Nephron (organoid): ENCODE results near the gene SMU1.
A peak's percentile ranks its signal among the peaks of the same experiment; 100 is the strongest.

ENCODE experiments used
- H3K27ac Mint-ChIP-seq, 3 experiments: 2 replicates each; pipeline ENCODE4 v1.8.0; 2020; ENCODE audit warnings: mixed read lengths in 3 of 3, mild to moderate bottlenecking in 2 of 3, moderate library complexity in 1 of 3
- H3K27me3 Mint-ChIP-seq: 2 replicates; pipeline ENCODE4 v1.8.0; 2021; ENCODE audit warnings: low read depth, mild to moderate bottlenecking, moderate library complexity, mixed read lengths
- H3K36me3 Mint-ChIP-seq: 2 replicates; pipeline ENCODE4 v1.8.0; 2020; ENCODE audit warnings: low read depth, mixed read lengths
- H3K4me1 Mint-ChIP-seq: 2 replicates; pipeline ENCODE4 v1.8.0; 2020; ENCODE audit warnings: mixed read lengths
- H3K4me3 Mint-ChIP-seq, 3 experiments: 2 replicates each; pipeline ENCODE4 v1.8.0; 2020; ENCODE audit warnings: mild to moderate bottlenecking in 3 of 3, mixed read lengths in 3 of 3, moderate library complexity in 2 of 3
- H3K9me3 Mint-ChIP-seq: 2 replicates; pipeline ENCODE4 v1.8.0; 2020; ENCODE audit warnings: mixed read lengths
- CTCF ChIP-seq, 3 experiments: fragments of 200-600 bp; sonication (generic); IDR thresholded peaks; one replicate each; pipeline ENCODE4 v1.5.0; 2021; ENCODE audit warnings: antibody characterized with exemption in 3 of 3; ENCODE audit not compliant: unreplicated experiment in 3 of 3

SMU1 gene

DNA sequence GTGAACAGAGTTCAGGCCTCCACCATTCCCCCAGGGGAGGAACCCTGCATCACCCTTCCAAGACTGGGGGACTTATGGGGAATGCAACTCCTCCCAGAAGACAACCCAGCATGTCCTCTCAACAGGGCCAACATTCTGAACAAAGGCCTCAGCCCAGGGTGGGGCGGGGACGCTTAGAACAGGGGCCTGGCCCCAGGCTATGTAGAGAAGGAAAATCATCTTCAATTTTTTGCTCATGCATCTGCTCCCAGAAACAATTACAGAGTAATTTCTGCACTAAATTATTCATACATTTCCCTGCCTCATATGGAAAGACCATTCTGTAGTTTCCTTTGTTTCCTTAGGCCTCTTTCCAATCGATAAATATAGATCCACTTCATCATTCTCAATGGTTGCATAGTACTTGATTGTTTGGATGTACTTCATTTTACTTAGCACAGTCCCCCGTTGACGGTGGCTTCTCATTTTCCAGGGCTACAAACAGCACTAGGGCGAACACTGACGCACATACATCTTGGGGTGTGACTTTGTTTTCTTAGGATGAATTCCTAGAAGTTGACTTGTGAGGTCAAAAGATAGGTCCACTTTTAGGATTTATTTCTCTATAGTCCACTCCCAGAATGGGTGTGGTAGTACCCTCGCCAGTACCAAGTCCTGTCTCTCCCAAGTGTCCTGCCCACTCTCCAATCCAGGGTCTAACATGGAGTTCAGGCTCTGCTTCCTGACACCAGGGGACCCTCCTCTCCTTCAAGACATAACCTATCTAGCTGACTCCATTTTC is 27.2 kb upstream of the SMU1 start:
- Mint-ChIP-seq H3K4me3 (no peak overlapping the region), H3K4me1 (peaks cover 44% of the 10 kb centered on the region), H3K36me3 (no peaks in the 10 kb centered on the region), H3K27ac (peak overlapping the region in 2 of 3 experiments; percentile 88 to 91), H3K9me3 (no peaks in the 10 kb centered on the region), H3K27me3 (no peaks in the 10 kb centered on the region)
- no peak for TF ChIP-seq CTCF (IDR thresholded peaks at IDR 0.05; ENCODE audit: unreplicated experiment in 3 of 3)

DNA sequence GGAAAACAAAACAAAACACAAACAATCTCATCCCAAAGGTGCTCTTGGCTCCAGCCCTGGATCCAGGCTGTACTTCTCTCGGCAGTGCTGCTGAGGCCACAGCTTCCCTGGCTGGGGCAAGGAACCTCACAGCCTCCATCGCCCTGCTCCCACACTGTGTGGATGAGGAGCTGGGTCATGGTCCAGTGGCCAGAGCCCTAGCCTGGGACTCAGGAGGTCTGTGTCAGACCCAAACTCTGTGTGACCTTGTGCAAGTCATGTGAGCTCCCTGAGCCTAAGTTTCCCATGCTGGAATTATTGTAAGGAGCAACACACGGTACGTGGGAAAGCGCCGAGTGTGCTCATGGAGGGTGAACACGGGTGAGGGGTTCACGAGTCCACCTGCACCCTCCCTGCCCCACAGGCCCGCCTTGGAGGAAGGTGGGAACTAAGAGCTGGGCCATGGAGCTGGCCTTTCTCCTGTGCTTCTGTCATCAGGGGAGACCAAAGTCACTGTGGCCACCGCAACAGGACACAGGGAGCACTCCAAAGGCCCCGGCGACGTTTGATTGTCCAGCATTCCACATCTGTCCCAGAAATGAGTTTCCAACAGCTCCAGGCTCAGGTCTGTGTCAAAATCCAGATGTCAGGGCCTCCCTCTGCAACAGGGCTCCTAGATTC is 26.2 kb upstream of the SMU1 start:
- Mint-ChIP-seq H3K27me3 (no peaks in the 10 kb centered on the region), H3K4me1 (peaks cover 39% of the 10 kb centered on the region), H3K9me3 (no peaks in the 10 kb centered on the region), H3K27ac (peak overlapping the region in 2 of 3 experiments; percentile 88 to 91), H3K4me3 (no peak overlapping the region), H3K36me3 (no peaks in the 10 kb centered on the region)
- no peak for TF ChIP-seq CTCF (IDR thresholded peaks at IDR 0.05; ENCODE audit: unreplicated experiment in 3 of 3)

DNA sequence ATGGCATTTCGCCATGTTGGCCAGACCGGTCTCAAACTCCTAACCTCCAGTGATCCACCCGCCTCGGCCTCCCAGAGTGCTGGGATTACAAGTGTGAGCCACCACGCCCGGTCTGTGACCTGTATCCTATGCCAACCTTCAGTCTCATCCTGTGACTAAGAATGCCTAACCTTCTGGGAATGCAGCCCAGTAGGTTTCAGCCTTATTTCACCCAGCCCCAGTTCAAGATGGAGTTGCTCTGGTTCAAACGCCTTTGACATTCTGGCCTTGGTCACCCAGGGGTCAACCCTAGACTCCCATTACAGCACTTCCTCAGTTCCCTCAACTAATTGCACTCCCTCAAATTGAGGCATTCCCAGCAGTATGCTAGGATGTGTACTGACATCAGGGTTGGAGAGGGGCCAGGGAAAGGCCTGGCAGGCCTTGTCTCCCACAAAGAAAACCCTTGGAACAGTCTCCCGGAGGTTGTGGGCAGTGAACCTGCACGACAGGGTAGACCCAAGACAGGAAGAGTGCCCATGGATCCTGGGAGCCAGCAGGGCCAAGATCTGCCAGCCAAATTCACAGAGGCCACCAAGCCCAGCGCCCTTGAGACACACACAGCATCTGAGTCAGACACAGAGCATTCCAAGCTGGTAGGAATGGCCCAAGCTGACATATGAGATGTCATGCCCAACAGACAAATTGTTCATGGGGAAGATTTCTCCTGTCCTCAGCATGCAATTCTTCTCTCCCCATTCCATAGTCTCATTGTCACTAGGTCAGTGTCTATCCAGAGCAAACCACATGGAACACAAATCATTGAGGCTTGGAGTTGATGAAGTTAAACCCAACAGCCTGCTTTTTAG is 24.9 kb upstream of the SMU1 start:
- Mint-ChIP-seq H3K36me3 (no peaks in the 10 kb centered on the region), H3K27ac (peak overlapping the region in 2 of 3 experiments; percentile 38 to 78), H3K4me1 (peaks cover 25% of the 10 kb centered on the region), H3K27me3 (no peaks in the 10 kb centered on the region), H3K4me3 (no peak overlapping the region), H3K9me3 (no peaks in the 10 kb centered on the region)
- no peak for TF ChIP-seq CTCF (IDR thresholded peaks at IDR 0.05; ENCODE audit: unreplicated experiment in 3 of 3)

DNA sequence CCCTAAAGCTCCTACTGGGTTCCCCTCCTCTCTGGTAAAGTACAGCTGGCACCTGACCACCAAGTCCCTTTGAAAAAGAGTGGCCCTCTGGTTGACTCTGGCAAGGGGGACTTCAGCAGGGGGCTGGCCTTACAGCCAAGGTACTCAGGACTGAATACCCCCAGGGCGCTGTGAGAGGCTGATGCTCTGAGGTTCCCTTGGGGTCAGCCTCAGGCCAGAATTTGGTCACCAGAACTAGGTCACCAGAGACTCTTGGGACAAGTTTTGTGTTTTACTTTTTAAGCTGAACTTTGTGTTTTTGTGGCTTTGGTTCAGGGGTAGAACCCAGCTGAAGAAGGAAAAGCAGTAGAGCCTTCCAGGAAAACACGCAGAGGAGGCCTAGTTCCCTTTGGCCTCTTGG is 23.3 kb upstream of the SMU1 start:
- Mint-ChIP-seq H3K36me3 (no peaks in the 10 kb centered on the region), H3K9me3 (no peaks in the 10 kb centered on the region), H3K27ac (no peak overlapping the region), H3K4me1 (peaks cover 15% of the 10 kb centered on the region), H3K27me3 (no peaks in the 10 kb centered on the region), H3K4me3 (no peak overlapping the region)
- TF ChIP-seq CTCF (IDR thresholded peaks at IDR 0.05; ENCODE audit: unreplicated experiment in 3 of 3), result no peak

DNA sequence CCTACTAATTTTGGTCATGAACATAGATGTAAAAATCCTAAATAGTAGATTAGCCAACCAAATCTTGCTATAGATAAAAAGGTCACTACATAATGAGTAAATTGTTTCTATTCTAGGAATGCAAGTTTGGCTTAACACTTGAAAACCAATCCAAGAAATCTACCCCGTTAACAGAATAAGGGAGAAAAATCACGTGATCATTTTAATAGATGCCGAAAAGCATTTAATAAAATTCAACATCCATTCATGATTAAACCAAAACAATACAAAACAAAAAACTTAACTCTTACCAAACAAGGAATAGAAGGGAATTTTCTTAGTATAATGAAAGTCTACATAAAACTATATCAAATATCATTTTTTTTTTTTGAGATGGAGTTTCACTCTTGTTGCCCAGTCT is 20.7 kb upstream of the SMU1 start:
- no peak for TF ChIP-seq CTCF (IDR thresholded peaks at IDR 0.05; ENCODE audit: unreplicated experiment in 3 of 3)
- Mint-ChIP-seq H3K9me3 (no peaks in the 10 kb centered on the region), H3K36me3 (no peaks in the 10 kb centered on the region), H3K27ac (no peak overlapping the region), H3K27me3 (no peaks in the 10 kb centered on the region), H3K4me3 (no peak overlapping the region), H3K4me1 (no peaks in the 10 kb centered on the region)
